Measurements from ENCODE around the gene PFKL.
"Not testable (repeated sequence)": the region's sequence is repeated elsewhere in the genome, so short reads cannot be mapped to it uniquely, and the experiment has no call there.

Gene PFKL

DNA sequence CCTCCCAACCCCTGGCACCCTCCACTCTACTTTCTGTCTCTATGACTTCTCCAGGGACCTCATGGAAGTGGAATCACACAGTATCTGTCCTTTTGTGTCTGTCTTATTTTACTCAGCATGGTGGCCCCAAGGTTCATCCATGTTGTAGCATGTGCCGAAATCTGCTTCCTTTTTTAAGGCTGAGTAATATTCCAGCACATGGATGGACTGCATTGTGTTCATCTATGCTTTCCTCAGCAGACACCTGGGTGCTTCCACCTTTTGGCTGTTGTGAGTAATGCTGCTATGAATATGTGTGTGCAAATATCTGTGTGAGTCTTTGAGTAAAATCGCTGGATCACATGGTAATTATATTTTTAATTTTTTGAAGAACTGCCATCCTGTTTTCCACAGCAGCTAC, 1.6 kb upstream of the PFKL start:
- POLR2A ChIA-PET (ENCODE audit: low non-redundant PET): no interaction called here

DNA sequence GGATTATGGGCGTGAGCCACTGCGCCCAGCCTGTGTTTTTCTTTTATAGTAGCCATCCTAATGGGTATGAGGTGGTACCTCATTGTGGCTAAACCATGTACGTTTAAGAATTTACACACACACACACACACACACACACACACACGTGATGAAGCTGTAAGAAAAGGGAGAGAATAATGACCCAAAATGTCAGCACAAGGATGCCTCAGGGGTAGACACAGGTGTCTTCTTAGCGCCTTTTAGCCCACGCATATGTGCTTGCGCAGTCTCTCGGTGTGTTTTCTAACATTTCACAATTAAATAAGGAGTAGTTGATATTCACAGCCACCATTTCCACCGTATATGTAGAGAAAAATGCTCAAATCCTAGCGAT, 782 bp upstream of the PFKL start:
- POLR2A ChIA-PET (ENCODE audit: low non-redundant PET): no interaction called here
- TF ChIP-seq, protein P1, sequence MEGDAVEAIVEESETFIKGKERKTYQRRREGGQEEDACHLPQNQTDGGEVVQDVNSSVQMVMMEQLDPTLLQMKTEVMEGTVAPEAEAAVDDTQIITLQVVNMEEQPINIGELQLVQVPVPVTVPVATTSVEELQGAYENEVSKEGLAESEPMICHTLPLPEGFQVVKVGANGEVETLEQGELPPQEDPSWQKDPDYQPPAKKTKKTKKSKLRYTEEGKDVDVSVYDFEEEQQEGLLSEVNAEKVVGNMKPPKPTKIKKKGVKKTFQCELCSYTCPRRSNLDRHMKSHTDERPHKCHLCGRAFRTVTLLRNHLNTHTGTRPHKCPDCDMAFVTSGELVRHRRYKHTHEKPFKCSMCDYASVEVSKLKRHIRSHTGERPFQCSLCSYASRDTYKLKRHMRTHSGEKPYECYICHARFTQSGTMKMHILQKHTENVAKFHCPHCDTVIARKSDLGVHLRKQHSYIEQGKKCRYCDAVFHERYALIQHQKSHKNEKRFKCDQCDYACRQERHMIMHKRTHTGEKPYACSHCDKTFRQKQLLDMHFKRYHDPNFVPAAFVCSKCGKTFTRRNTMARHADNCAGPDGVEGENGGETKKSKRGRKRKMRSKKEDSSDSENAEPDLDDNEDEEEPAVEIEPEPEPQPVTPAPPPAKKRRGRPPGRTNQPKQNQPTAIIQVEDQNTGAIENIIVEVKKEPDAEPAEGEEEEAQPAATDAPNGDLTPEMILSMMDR (conservative IDR thresholded peaks at IDR 0.05; ENCODE audit: low read depth): no peak
- no peak for DNase-seq (ENCODE audit: low spot score)
- peak overlapping the region; percentile 85 for H3K27ac ChIP-seq
- CTCF ChIA-PET: interaction anchor here (1.5 kb wide), 1 partner anchor 32 kb away, joined by 5 read pairs; no protein-coding TSS in a partner anchor

More for the DNA sequence above, 1.6 kb upstream of the PFKL start:
- no peak for DNase-seq (ENCODE audit: low spot score)
- no peak overlapping the region for H3K27ac ChIP-seq
- TF ChIP-seq, protein P1 (conservative IDR thresholded peaks at IDR 0.05; ENCODE audit: low read depth): no peak
- CTCF ChIA-PET: interaction anchor here (1.1 to 1.5 kb wide), 5 partner anchors 13 to 44 kb away, joined by 3 to 6 read pairs (median 5); no protein-coding TSS in a partner anchor

DNA sequence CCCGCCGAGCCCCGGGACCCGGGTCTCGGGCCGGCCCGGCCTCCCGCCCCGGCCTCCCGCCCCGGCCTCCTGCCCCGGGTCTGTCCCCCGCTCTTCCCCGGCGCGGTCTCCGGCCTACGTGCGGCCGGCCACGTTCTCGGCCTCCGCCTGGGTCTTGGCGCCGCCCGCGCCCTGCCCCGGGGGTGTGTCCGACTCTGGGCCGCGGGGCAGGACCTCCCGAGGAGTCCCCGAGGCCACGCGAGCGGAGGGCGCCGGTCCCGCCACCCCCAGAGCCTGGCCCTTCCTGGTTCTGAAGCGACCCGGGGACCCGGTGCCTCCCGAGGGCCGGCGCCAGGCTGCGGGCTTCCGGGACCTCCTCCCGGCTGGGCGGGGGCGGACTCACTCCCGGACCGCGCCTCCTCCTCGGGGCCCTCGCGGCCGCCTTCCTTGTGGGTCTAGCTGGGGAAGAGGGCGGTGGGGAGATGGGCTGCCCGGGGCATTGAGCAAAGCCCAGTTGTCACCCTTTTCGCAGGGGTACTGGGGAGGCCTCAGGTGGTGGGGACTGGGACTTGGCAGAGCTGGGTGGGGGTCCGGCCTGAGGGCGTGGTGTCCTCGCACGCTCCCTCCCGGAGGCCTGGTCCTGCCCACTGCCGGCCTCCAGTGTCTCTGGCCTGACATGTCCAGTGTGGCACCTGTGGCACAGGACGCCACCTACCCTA, 558 bp downstream of the PFKL start:
- peak overlapping the region; percentile 85 for H3K27ac ChIP-seq
- DNase-seq (ENCODE audit: low spot score): peak; percentile 67
- TF ChIP-seq, protein P1 (conservative IDR thresholded peaks at IDR 0.05; ENCODE audit: low read depth): no peak
- POLR2A ChIA-PET (ENCODE audit: low non-redundant PET): no interaction called here
- CTCF ChIA-PET: interaction anchor here (0.7 kb wide), 1 partner anchor 184 kb away, joined by 3 read pairs; no protein-coding TSS in a partner anchor

DNA sequence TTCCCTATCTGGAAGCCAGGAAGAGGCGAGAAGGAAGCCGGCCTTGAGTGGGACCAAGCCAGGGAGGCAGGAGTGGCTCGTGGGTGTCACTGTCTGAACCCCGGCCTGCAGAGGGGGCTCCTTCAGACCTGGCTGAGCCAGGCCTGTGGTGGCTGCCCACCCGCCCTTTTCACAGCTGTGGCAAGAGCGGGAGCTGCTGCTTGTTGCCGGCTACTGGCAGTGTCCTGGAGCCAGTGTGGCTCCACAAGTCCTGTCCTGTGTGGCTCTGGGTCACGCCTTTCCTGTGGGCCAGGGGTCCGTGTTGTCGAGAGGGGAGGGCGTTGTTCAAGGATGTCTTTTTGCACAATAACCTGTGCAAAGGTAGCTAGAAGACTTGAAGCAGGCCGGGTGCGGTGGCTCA, 1.3 kb downstream of the PFKL start:
- ChIA-PET POLR2A (ENCODE audit: low non-redundant PET) (no interaction called here), CTCF (interaction anchor here (0.6 kb wide), 1 partner anchor 306 kb away, joined by 3 read pairs; no protein-coding TSS in a partner anchor)
- peak overlapping the region; percentile 85 for H3K27ac ChIP-seq
- TF ChIP-seq, protein P1 (conservative IDR thresholded peaks at IDR 0.05; ENCODE audit: low read depth): no peak
- no peak for DNase-seq (ENCODE audit: low spot score)

DNA sequence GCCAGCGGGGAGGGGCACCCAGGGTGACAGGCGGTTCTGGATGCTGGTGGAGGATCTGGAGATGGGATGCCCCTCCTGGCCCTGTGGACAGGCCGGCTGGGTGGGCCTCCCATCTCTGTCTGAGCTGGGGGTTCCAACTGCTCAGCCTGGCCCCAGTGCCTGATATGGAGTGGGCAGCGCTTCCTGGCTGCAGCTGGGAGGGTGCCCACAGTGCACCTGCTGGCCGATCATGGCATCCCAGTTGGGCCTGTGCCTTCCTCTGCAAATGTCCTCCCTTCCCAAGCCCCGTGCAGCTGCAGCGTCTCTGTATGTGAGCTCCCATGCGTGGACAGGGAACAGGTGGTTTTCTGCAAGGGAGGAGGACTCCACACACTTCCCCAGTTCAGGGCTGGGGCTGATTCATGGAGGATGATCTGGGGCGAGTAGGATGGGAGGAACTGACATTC, 2.1 kb downstream of the PFKL start:
- ChIA-PET CTCF (interaction anchor here (0.5 to 0.6 kb wide), 2 partner anchors 14 to 1677 kb away, joined by 3 read pairs; no protein-coding TSS in a partner anchor), POLR2A (ENCODE audit: low non-redundant PET) (no interaction called here)
- H3K27ac ChIP-seq: peak overlapping the region; percentile 85
- DNase-seq (ENCODE audit: low spot score): no peak
- TF ChIP-seq, protein P1 (conservative IDR thresholded peaks at IDR 0.05; ENCODE audit: low read depth): no peak

DNA sequence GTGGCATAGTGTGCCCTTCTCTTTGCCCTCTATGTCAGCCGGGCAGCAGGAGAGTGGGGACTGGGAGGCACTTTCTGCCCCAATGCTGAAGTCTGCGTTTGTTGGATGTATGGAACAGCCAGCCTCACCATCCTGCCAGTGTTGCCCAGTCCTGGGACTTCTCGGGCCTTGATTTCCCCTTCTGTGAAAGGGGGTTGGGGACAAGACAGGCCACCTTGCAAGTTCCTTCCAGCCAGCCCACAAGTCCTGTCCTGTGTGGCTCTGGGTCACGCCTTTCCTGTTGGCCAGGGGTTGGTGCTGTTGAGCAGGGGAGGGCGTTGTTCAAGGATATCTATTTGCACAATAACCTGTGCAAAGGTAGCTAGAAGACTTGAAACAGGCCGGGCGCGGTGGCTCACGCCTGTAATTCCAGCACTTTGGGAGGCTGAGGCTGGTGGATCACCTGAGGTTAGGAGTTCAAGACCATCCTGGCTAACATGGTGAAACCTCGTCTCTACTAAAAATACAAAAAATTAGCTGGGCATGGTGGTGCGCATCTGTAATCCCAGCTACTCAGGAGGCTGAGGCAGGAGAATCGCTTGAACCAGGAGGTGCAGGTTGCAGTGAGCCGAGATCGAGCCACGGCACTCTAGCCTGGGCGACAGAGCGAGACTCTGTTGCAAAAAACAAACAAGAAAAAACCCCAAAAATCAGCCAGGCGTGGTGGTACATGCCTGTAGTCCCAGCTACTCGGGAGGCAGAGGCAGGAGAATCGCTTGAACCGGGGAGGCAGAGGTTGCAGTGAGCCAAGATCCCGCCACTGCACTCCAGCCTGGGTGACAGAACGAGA, 2.9 kb downstream of the PFKL start:
- CTCF ChIA-PET: interaction anchor here (0.5 to 1.0 kb wide), 4 partner anchors 13 to 36 kb away, joined by 3 to 4 read pairs (median 3); no protein-coding TSS in a partner anchor
- POLR2A ChIA-PET (ENCODE audit: low non-redundant PET): interaction anchor here (0.6 kb wide), 1 partner anchor 8 kb away, joined by 6 read pairs; no protein-coding TSS in a partner anchor
- DNase-seq (ENCODE audit: low spot score): not testable (repeated sequence)
- peak overlapping the region; percentile 85 for H3K27ac ChIP-seq
- TF ChIP-seq, protein P1 (conservative IDR thresholded peaks at IDR 0.05; ENCODE audit: low read depth): peak; percentile 36

Measured in RWPE1 (cell line).